ENCODE measurements around the gene DVL3.
"Not testable (repeated sequence)": the region's sequence is repeated elsewhere in the genome, so short reads cannot be mapped to it uniquely, and the experiment has no call there.

The DVL3 gene

DNA sequence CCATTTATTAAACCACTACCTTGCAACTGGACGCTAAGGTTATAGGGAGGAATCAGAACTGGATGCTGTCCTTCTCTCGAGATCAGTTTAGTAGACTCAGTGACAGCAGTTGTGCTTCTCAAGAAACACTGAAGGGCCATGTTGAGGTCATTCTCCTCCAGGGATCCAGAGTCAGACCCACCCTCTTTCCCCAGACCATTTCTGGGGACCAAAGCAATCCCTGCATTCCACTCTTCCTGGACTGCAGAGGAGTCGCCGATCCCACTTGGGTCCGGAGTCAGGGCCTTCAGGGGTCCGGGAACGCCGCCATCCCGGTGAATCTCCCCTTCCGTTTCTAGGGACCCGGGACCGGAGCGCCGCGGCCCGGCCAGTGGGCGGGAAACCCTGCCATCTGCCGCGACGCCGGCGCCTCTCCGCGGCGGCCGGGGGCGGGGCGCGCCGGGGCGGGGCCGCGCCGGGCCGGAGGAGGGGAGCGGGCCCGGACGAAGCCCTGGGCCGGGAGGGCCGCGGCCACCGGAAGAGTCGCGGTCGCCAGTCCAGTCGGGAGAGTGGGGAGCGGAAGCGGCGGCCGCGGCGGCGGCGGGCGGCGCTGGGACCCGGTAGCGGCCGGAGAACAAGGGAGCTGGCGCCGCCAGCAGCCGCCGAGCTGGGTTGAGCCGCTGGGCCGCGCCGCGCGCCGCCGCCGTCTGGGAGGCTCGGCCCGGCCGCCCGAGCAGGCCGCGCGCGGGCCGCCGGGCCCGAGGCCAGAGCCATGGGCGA is at the start of gene DVL3:
TSS of gene DVL3 (plus strand) at position 493 of the 759 bp plus-strand sequence. CDS start at position 752, 259 bp downstream.
- peak in 1 of 3 donors; percentile 26 for DNase-seq (ENCODE audit: low read depth in 3 of 3)

DNA sequence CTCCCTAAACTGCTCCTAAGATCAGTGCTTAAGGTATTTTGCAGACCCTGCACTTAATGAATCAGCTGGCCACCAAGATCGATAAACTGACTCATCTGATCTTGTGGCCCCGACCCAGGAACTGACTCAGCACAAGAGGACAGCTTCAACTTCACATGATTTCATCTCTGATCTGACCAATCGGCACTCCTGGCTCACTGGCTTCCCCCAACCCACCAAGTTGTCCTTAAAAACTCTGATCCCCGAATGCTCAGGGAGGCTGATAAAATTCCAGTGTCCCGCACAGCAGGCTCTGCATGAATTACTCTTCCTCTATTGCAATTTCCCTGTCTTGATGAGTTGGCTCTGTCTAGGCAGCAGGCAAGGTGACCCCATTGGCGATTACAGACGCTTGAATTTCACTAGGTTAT is 44.9 kb upstream of the DVL3 start:
- DNase-seq (ENCODE audit: low read depth in 3 of 3): no peak

DNA sequence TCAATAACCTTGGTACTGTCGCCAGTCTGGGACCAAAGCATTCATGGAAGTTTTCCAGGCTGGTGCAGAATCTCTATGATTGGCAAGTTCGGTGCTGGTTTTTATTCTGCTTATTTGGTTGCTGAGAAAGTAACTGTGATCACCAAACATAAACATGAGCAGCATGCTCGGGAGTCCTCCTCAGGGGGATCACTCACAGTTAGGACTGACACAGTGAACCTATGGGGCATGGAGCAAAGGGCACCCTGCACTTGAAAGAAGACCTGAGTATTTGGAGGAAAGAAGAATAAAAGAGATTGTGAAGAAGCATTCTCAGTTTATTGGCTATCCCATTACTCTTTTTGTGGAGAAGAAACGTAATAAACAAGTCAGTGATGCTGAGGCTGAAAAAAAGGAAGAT is 39.2 kb upstream of the DVL3 start:
- no peak for DNase-seq (ENCODE audit: low read depth in 3 of 3)

DNA sequence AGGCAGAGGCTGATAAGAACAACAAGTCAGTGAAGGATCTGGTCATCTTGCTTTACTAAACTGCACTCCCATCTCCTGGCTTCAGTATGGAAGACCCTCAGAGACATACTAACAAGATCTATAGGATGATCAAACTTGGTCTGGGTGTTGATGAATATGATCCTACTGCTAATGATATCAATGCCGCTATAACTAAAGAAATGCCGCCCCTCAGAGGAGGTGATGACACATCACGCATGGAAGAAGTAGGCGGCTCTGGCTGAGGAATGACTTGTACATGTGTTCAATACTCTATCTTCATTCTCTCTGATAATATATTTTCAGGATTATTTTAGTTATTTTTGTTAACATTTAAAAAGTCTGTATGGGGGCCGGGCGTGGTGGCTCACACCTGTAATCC is 37.5 kb upstream of the DVL3 start:
- DNase-seq (ENCODE audit: low read depth in 3 of 3): no peak

DNA sequence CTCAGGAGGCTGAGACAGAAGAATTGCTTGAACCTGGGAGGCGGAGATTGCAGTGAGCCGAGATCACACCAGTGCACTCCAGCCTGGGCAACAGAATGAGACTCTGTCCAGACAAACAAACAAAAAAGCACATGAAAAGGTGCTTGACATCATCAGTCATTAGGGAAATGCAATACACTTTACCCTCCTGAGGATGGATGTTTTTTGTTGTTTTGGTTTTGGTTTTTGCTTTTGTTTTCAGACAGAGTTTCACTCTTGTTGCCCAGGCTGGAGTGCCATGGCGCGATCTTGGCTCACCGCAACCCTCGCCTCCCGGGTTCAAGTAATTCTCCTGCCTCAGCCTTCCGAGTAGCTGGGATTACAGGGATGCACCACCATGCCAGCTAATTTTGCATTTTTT is 34.1 kb upstream of the DVL3 start:
- not testable (repeated sequence) for DNase-seq (ENCODE audit: low read depth in 3 of 3)

DNA sequence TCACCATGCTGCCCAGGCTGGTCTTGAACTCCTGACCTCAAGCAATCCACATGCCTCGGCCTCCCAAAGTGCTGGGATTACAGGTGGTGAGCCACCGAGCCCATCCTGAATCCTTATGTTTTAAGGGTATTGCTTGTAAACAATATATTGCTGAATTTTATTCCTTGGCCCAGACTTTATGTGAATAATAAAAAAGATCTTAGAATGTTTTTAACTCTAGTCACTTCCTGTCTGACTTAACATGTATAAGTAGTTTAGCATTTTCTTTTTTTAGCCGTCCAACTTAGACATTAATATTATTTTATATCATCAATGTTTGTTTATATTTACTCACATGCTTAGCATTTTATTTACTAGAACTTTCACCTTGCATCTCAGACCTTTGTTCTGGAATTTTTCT is 29.2 kb upstream of the DVL3 start:
- no peak for DNase-seq (ENCODE audit: low read depth in 3 of 3)

DNA sequence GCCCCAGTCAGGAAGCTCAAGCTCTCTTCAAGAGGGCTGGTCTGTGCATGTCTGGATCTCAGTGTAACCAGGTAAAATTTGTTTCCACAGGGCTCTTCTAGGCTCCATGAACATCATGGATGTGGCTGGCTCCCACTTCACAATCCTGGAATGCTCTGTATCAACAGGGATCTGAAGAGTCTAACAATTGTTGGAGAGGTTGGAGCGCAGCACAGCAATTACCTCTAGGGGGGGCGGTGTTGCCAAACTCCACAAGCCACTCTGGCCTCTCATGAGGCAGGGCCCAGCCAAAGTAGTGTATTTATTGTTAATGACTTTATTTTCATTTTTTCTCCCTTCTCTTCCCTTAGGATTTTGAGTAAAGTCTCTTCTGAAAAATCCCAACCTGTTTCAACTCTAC is 26.2 kb upstream of the DVL3 start:
- no peak for DNase-seq (ENCODE audit: low read depth in 3 of 3)

DNA sequence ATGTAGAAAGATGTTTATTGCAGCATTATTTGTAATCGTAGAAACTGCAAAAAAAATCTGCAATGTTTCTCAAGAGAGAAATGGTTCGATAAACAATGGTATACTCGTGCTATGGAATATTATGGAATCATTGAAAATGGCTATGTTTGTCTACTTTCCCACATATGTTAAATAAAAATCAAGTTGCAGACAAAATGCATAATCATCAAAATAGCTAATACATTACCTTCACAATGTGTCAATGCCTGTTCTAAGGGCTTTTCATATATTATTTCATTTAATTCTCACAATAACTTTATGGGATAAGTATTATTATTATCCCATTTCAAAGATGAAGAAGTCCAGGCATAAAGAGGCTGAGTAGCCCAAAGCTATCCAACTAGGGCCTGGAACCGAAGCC is 22.2 kb upstream of the DVL3 start:
- DNase-seq (ENCODE audit: low read depth in 3 of 3): no peak

DNA sequence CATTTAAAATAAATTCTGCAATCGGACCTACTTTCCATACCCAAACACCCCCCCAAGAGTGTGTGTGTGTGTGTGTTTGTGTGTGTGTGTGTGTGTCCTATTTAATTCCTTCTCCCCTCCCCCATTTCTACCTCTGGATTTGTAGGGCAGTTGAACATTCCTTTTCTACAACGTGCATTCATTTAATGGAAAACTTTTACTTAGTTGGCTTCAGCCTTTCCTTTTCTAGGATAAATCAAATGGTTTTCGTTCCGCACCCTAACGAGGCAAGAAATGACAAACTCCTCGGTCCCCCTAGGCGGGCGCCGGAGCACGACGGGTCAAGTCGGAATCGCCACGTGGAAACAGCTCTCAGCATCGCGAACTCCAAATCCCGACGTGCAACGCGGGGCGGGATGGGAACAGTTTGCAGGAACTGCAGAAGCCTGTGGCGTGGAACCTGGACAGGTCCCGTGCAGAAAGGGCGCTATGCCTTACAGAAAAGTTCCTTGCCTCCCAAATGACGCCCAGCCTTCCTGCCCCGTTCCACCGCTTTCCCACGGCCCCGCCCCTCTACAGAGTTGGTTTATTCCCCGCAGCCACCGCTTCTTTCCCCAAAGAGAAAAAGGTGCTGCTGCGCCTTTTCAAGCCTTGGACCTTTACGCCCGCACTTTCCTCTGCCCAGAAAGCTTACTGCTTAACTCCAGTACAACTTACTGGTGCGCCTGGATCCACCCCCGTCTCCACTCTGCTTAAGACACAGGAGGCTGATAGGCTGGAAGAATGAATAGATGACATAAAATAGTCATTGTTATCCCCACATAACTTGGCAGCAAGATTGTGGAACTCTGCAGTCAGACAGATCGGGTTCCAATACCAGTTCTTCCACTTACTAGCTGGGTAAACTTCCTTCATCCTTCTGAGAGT is 21.1 kb upstream of the DVL3 start:
- peak; percentile 43 to 48 (median 48) for DNase-seq (ENCODE audit: low read depth in 3 of 3)

DNA sequence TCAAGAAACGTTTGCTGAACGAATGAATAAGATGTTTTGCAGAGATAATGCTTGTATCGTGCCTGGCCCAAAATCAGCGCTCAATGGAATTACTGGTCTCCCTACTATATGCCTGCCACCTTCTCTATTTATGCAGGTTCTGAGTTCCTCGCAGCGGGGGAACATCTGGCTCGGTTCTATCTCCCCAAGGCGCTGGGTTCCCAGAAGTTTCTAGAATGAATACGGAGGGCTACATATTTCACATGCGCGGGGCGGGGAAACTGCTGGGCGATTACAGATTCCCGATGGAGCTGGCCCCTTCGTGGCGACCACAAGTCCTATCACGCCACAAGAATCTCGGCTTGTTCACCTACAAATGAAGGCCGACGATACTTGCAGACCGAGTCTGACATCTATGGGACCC is 20.4 kb upstream of the DVL3 start:
- DNase-seq (ENCODE audit: low read depth in 3 of 3): no peak

DNA sequence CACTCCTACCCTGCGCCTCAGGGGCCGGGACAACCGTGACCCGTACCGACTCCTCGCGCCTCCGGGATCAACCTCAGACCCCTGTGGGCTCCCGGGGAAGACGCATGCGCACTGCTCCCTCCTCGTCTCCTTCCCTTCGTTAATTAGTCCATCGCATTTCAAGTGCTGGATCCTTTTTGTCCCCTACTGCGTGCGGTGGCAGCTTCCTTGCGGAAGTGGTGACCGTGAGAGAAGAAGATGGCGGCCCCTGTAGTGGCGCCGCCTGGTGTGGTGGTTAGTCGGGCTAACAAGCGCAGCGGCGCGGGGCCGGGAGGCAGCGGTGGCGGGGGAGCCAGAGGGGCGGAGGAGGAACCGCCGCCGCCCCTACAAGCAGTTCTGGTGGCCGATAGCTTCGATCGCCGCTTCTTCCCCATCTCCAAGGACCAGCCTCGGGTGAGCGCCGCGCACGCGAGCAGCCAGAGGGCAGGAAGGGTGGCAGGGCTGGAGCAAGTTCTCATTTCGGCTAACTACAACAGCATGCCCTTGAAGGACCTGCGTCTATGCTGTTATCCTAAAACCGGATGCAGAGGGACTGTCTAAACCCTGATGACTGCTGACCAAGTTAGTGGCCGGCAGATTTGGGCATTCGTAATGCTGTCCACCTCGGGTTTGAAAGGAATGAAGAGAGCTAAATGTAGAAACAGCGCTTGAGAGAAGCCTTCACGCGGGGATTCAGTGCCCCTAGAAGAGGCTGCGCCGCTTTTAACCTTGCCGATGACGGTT is 19.8 kb upstream of the DVL3 start, which contains the start of gene EIF2B5:
TSS of gene EIF2B5 (plus strand) at position 210 of the 762 bp plus-strand sequence. CDS start at position 238, 28 bp downstream.
- peak; percentile 78 to 80 (median 79) for DNase-seq (ENCODE audit: low read depth in 3 of 3)

DNA sequence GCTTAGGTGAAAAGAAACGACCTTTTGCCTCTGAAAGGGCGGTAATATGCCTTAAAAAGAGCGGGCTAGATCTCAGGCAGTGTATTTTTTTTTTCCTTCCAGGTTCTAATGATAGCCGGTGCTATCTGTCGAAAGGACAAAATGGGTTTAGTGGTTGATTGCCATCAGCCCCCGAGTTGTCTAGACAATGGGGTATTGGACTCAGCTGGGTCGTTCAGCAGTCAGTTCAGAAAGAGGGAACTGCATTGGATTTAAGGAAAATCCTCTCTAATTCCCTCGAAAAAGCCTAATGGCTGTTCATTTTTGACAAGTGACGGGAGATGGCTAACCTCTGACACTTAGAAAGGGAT is 19.3 kb upstream of the DVL3 start:
- DNase-seq (ENCODE audit: low read depth in 3 of 3): no peak

DNA sequence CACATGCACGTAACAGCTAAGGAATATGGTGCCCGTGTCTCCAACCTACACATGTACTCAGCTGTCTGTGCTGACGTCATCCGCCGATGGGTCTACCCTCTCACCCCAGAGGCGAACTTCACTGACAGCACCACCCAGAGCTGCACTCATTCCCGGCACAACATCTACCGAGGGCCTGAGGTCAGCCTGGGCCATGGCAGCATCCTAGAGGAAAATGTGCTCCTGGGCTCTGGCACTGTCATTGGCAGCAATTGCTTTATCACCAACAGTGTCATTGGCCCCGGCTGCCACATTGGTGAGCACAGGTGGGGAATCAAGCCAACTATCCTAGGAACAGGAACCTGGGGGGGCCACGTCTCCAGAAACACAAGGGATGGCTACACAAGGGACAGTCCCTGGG is 14.7 kb upstream of the DVL3 start:
- DNase-seq (ENCODE audit: low read depth in 3 of 3): no peak

DNA sequence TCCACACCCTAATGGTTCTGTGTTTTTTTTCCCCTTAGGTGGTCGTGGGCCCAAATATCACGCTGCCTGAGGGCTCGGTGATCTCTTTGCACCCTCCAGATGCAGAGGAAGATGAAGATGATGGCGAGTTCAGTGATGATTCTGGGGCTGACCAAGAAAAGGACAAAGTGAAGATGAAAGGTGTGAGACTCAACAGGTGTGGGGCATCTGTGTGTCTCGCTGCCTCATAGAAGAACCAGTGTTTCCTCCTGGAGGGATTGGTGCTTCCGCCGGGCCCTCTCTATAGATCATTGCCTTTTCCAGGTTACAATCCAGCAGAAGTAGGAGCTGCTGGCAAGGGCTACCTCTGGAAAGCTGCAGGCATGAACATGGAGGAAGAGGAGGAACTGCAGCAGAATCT is 13.0 kb upstream of the DVL3 start:
- no peak for DNase-seq (ENCODE audit: low read depth in 3 of 3)

DNA sequence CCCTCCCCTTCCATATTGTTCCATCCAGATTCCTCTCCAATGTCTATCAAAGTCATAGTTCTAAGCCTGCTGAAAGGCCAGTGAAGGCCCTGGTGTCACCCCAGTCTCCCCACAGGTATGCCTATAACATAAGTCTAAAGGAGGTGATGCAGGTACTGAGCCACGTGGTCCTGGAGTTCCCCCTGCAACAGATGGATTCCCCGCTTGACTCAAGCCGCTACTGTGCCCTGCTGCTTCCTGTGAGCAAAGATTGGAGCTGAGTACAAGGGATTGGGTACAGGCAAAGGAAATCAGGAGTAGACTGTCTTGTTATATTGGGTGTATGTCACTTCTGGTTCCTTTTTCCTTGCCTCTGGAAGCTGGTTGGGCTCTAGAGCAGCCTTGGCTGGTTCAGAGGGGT is 11.8 kb upstream of the DVL3 start:
- DNase-seq (ENCODE audit: low read depth in 3 of 3): no peak

DNA sequence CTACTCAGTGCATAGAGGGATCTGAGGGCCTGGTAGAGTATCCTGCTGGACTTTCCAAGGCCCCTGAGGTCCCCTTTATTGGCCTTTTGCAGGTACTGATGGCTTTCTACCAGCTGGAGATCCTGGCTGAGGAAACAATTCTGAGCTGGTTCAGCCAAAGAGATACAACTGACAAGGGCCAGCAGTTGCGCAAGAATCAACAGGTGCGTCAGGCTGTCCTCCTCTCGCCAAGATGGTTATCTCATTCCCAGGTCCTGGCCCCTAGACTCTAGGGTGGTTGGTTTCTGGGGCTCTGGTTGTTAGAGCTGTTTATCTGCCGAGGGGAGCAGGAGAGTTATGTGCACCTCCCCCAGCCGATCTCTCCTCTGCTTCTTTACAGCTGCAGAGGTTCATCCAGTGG is 10.7 kb upstream of the DVL3 start:
- DNase-seq (ENCODE audit: low read depth in 3 of 3): no peak

DNA sequence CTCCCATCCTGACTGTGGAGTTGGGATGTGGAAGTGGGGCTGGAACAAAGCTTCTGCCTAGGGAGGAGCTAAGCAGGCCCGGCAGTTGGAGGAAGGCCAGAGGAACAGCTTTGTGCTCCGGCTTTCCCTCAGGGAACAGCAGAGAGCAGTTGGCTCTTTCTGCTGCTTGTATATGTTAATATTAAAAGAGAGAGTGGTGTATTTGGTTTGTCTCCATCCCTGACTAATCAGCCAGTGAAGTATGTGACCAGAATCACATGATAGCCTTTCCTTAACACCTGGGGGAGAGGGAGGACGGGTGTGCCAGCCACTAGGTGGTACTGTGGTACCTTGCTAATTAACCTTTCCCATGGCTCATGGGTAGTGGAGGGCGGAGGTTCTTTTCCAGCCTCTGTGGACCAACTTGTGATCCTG is 10.1 kb upstream of the DVL3 start:
- no peak for DNase-seq (ENCODE audit: low read depth in 3 of 3)

DNA sequence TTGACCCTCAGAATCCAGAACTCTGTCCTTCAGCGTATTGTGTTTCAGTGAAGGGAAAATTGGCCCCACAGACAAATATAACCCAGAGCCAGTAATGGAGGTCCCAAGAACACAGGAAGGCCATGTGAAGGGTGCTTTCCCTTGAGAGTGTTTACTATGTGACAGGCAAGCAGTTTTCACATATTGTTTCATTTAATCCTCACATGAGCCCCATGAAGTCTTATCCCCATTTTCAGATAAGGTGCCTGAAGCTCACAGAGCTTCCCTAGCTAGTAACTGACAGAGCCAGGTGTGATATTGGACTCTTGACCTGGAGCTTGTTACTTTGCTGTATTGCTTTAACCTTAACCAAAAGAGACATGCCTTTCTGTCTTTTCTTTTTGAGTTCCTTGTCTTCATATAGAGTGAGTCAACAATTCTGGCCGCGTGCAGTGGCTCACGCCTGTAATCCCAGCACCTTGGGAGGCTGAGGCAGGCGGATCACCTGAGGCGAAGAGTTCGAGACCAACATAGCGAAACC is 9.4 kb upstream of the DVL3 start:
- DNase-seq (ENCODE audit: low read depth in 3 of 3): no peak

DNA sequence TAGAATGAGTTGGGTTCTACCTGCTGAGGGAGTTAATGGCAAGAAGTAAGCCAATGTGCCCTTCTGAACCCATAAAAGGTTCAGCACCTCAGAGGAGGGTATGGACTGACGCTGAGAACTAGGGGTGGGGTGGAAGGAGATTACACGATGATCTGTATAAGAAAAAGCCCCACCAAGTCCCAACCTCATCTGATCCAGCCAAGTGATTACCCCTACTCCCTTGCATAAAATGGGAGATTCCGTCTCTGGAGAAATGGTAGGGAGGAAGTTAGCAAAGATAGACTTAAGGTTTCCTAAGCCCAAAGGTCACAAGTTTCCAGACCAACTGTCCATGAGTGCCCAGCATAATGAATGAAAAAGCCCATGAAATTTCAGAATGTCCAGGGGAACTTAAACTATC is 7.1 kb upstream of the DVL3 start:
- DNase-seq (ENCODE audit: low read depth in 3 of 3): no peak

DNA sequence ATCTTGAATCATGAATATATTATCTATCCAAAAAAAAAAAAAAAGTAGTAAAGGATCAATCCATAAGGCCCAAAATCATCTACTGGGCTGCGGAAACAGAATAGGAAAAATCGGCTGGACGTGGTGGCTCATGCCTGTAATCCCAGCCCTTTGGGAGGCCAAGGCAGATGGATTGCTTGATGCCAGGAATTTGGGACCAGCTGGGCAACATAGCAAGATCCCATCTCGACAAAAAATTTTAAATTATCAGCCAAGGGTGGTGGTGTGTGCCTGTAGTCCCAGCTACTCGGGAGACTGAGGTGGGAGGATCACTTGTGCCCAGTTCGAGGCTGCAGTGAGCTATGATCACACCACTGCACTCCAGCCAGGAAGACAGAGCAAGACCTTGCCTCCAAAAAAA is 6.1 kb upstream of the DVL3 start:
- no peak for DNase-seq (ENCODE audit: low read depth in 3 of 3)

DNA sequence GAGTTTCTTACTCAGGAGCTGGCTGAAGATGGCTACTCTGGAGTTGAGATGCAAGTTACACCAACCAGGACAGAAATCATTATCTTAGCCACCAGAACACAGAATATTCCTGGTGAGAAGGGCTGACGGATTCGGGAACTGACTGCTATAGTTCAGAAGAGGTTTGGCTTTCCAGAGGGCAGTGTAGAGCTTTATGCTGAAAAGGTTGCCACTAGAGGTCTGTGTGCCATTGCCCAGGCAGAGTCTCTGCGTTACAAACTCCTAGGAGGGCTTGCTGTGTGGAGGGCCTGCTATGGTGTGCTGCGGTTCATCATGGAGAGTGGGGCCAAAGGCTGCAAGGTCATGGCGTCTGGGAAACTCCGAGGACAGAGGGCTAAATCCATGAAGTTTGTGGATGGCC is 5.4 kb upstream of the DVL3 start:
- DNase-seq (ENCODE audit: low read depth in 3 of 3): not testable (repeated sequence)

All from stimulated activated CD4-positive, alpha-beta T cell treated with anti-CD3 and anti-CD28 coated beads, TNF-alpha, amount 100 ng/mL, for 48 hours (primary cell).